Cardiac fibroblast (primary cell): ENCODE data around the gene SLC12A8.

Source experiments
- DNase-seq, 2 donors: peaks; one replicate each; pipeline versions ENCODE4 v3.0.0 to v3.0.0-alpha.2; 2010; ENCODE audit warnings: low read depth in 2 of 2
- H3K4me3 ChIP-seq, 2 donors: replicated peaks in 1 of 2; 1 replicate in 1 of 2; 2 replicates in 1 of 2; pipeline ENCODE4 v1.5.1; 2011; ENCODE audit warnings: low read depth in 2 of 2, low read length in 2 of 2, mild to moderate bottlenecking in 2 of 2, moderate library complexity in 1 of 2
- CTCF ChIP-seq: IDR thresholded peaks from one replicate; pipeline ENCODE4 v1.5.1; 2011; ENCODE audit warnings: low read depth, mild to moderate bottlenecking, low read length, inconsistent platforms

Gene SLC12A8

GRCh38 chr3:125077864-125078263 is 134.7 kb downstream of the SLC12A8 start:
- no peak for DNase-seq
- no peak overlapping the region for H3K4me3 ChIP-seq
- no peak for TF ChIP-seq CTCF

GRCh38 chr3:125076464-125076863 is 136.1 kb downstream of the SLC12A8 start:
- no peak for TF ChIP-seq CTCF
- H3K4me3 ChIP-seq: no peak overlapping the region
- DNase-seq: no peak

GRCh38 chr3:125075738-125076137 is 136.8 kb downstream of the SLC12A8 start:
- H3K4me3 ChIP-seq: no peak overlapping the region
- DNase-seq: no peak
- no peak for TF ChIP-seq CTCF

GRCh38 chr3:125073390-125073905 is 139.1 kb downstream of the SLC12A8 start:
- DNase-seq: no peak
- no peak overlapping the region for H3K4me3 ChIP-seq
- no peak for TF ChIP-seq CTCF

- no peak overlapping the region for H3K4me3 ChIP-seq
- no peak for TF ChIP-seq CTCF
- DNase-seq: no peak
Observed at GRCh38 chr3:125072749-125073389, 139.7 kb downstream of the SLC12A8 start.

GRCh38 chr3:125072301-125072700 is 140.2 kb downstream of the SLC12A8 start:
- no peak for TF ChIP-seq CTCF
- DNase-seq: peak; percentile 41 to 45
- no peak overlapping the region for H3K4me3 ChIP-seq
